ENCODE data around the gene CNTNAP4. TPM values are rescaled to one million over a fixed set of nuclear protein-coding genes. Genes with fewer than 3 reads are reported as not detected.

The CNTNAP4 gene
- total and polyA plus RNA-seq, 2 of the 8 experiments (the other 6 are each of a cell fraction or from before 2014, with no cell fraction given) = not detected

- ChIA-PET CTCF (ENCODE audit: partially characterized antibody) (no interaction called here), POLR2A (ENCODE audit: partially characterized antibody) (no interaction called here)
- Histone ChIP-seq H2BK120ac (replicated peaks; ENCODE audit: low read depth, low read length) (no peak overlapping the region), H3K9me3 (ENCODE audit: insufficient read depth in 2 of 2, low read depth in 1 of 2, low read length in 1 of 2) (no peaks in the 10 kb centered on the region), H4K5ac (ENCODE audit: insufficient read length, low read depth, low read length) (no peak overlapping the region), H3K4me2 (ENCODE audit: insufficient read depth in 1 of 2, low read depth in 2 of 2, low read length in 2 of 2) (no peak overlapping the region), H3K27me3 (replicated peaks in 1 of 4; ENCODE audit: control insufficient read depth in 3 of 4, extremely low read depth in 1 of 4, insufficient read depth in 3 of 4, low read length in 3 of 4) (no peaks in the 10 kb centered on the region), H3K18ac (ENCODE audit: extremely low read depth, low read length) (no peak overlapping the region), H3K27ac (ENCODE audit: low read depth, low read length) (no peak overlapping the region), H3K4me1 (replicated peaks in 1 of 4; ENCODE audit: control insufficient read depth in 3 of 4, insufficient read depth in 4 of 4, low read length in 3 of 4) (no peaks in the 10 kb centered on the region), H3K23ac (ENCODE audit: insufficient read length) (no peak overlapping the region), H4K91ac (replicated peaks; ENCODE audit: insufficient read length, low read length) (no peak overlapping the region), H3K36me3 (ENCODE audit: control insufficient read depth in 2 of 4, insufficient read depth in 4 of 4, low read length in 3 of 4) (no peaks in the 10 kb centered on the region), H2BK5ac (ENCODE audit: low read depth, low read length) (no peak overlapping the region), H3K79me1 (ENCODE audit: low read depth, low read length) (no peaks in the 10 kb centered on the region), H3K56ac (replicated peaks; ENCODE audit: insufficient read length, low read depth, low read length) (no peak overlapping the region), H3K79me2 (ENCODE audit: control insufficient read depth in 1 of 2, insufficient read depth in 2 of 2, low read length in 2 of 2) (no peaks in the 10 kb centered on the region), H3K4ac (replicated peaks; ENCODE audit: insufficient read length, low read depth, low read length) (no peak overlapping the region), H4K8ac (ENCODE audit: extremely low read depth, insufficient read depth, low read length) (no peak overlapping the region), H2AK5ac (ENCODE audit: low read depth, low read length) (no peak overlapping the region), H3K14ac (ENCODE audit: insufficient read length) (no peak overlapping the region), H3K23me2 (ENCODE audit: low read depth, low read length) (peaks cover 1% of the 10 kb centered on the region; the same call in 1 of the 2 replicates), H2BK20ac (ENCODE audit: low read length) (no peak overlapping the region), H2BK15ac (ENCODE audit: low read length) (no peak overlapping the region), H4K20me1 (replicated peaks in 1 of 2; ENCODE audit: control insufficient read depth in 1 of 2, insufficient read depth in 2 of 2, low read length in 2 of 2) (no peaks in the 10 kb centered on the region), H2AFZ (ENCODE audit: low read length) (no peak overlapping the region), H3K4me3 (ENCODE audit: extremely low read depth in 1 of 4, insufficient read depth in 2 of 4, low read depth in 3 of 4, low read length in 4 of 4) (no peak overlapping the region), H3K9ac (replicated peaks in 1 of 4; ENCODE audit: extremely low read depth in 1 of 4, low read depth in 3 of 4, low read length in 3 of 4) (no peak overlapping the region), H2BK12ac (ENCODE audit: low read depth, low read length) (no peak overlapping the region)
- FAIRE-seq (no peak), DNase-seq (ENCODE audit: low read depth in 1 of 2, low spot score in 2 of 2) (no peak)
- 79% methylated on average over 3 of the region's 3 CpGs; no CpG with 5 or more reads in 1 of the 2 experiments for WGBS, 2 experiments (ENCODE audit: extremely low coverage in 1 of 2, insufficient coverage in 1 of 2, insufficient read length in 1 of 2, insufficient replicate concordance in 2 of 2, low coverage in 1 of 2, low lambda C conversion rate in 2 of 2, missing lambda C conversion rate in 1 of 2)
- TF ChIP-seq KDM5A (IDR thresholded peaks at IDR 0.05; ENCODE audit: low read length) (no peak), SP1 (IDR thresholded peaks at IDR 0.05; ENCODE audit: low read depth, low read length) (no peak), POLR2AphosphoS5 (IDR thresholded peaks at IDR 0.05; ENCODE audit: low read depth, low read length) (no peak), RNF2 (IDR thresholded peaks at IDR 0.05; ENCODE audit: borderline replicate concordance, low read depth, low read length, missing control alignments, poor library complexity, severe bottlenecking) (no peak), BACH1 (IDR thresholded peaks at IDR 0.05; ENCODE audit: low read length) (no peak), EP300 (IDR thresholded peaks at IDR 0.05; ENCODE audit: borderline replicate concordance in 1 of 2, low read depth in 2 of 2, low read length in 2 of 2) (no peak), SIRT6 (IDR thresholded peaks at IDR 0.05; ENCODE audit: low read length) (no peak)
Measured at GRCh38 chr16:76346210-76346609, 69.0 kb downstream of the CNTNAP4 start.
